NCI-H345 (cell line): ENCODE measurements around the gene NFKBIA.
"Not testable (repeated sequence)": the region's sequence is repeated elsewhere in the genome, so short reads cannot be mapped to it uniquely, and the experiment has no call there.

ENCODE experiments used
- DNase-seq: peaks from one replicate; lab custom pipeline; 2025; lab: John Stamatoyannopoulos, UW

The NFKBIA gene

GRCh38 chr14:35368139-35368460 lies 36.4 kb downstream of the NFKBIA start:
- DNase-seq, result no peak

- no peak for DNase-seq
Observed at GRCh38 chr14:35367056-35367372, 37.5 kb downstream of the NFKBIA start.

- no peak for DNase-seq
Observed at GRCh38 chr14:35366521-35366976, 38.0 kb downstream of the NFKBIA start.

DNA sequence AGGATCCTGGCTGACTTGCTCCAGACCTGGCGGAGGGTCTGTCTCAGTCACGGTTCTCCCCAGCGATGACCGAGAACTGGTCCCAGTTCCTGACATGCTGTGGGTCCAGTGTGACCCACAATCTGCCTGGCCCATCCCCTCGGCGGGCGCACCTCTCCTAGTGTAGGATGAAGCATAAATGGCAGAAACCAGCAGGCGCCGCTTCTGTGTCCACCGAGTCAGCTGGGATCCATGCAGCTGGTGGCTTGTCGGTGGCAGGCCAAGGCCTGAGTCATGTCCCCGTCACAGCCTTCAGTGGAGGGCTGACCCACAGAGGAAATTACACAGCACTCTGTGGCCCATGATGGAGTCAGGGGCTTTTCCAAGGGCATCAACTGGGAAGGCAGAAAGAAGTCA lies 38.5 kb downstream of the NFKBIA start:
- no peak for DNase-seq

DNA sequence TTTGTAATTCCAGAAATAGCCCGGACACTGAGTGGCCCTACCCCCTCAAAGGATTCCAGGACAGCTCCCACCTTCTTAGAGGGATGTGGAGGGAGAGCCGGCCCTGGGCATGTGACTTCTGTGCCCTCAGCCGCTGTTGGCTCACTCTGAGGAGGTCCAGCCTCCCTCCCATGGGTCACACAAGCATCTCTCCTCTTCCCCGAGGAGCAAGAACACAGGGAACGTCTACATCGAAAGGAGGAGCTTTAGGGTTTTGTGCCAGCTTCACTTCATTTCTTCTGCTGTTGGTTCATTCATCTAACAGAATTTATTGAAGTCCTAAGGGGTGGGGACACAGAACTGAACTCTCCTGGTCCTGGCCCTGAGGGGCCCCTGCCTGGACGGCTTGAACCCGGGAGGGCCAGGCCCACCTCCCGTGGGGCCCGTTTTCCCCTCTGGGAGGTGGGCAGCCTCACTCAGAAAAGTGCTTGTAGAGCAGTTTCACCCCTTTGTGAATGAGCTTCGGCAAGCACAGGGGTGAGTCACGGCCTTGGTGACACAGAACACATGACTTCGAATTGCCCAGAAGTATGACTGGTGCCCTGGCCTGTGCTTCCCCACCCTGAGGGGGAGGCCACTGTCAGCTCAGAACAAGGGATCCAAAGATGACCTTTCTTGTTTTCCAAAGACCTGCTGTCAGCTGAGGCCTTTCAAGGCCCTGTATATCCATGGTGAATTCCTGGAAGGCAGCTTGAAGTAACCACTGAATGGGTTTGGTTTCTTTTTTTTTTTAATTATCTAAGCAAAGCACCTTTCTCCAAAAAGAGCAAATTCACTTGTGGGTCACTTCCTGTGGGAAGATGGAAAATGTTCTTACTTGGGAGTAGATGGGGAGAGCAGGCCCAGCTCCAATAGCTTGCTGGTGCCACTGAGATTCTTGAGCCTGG lies 39.2 kb downstream of the NFKBIA start:
- no peak for DNase-seq

DNA sequence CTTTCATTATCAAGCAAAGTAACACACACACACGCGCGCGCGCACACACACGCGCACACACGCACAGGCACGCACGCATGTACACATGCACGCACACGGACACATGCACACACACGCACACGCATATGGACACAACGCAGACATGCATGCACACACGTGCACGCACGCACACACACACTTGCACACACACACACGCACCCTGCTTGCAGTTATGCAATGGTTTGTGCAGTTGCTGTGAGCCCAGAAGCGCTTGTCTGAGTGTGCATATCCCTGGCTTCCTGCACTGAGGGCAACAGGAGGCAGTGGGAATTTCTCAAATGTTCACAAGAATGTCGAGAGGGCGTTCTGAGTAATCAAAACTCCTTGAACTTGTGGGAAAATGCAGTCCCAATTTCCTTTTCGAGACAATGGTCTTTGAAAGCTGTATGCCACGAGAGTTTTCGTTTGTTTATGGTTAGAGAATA lies 41.6 kb downstream of the NFKBIA start:
- no peak for DNase-seq

DNA sequence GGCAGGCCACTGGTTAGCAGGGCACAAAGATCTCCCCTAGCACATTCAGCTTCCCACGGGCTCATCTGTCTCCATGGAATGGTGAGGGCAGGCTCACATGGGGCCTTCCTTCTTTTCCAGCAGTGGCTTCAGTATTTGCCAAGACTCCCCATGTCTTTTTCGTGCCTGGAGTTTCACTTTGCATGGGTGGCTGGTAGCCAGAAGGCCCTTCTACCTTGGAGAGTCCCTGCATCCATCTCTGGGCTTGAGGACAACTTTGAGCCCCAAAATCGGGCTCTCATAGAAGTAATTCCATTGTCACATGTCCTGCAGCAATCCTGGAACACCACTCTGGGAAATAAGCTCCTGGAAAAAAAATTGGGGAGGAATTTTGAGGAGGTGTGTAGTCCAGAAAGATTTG lies 42.1 kb downstream of the NFKBIA start:
- no peak for DNase-seq

GRCh38 chr14:35361141-35361480 lies 43.4 kb downstream of the NFKBIA start:
- no peak for DNase-seq

GRCh38 chr14:35359655-35360054 lies 44.9 kb downstream of the NFKBIA start:
- not testable (repeated sequence) for DNase-seq

- no peak for DNase-seq
Observed at GRCh38 chr14:35355981-35356841, 48.3 kb downstream of the NFKBIA start.

GRCh38 chr14:35355235-35355634 lies 49.3 kb downstream of the NFKBIA start:
- DNase-seq, result not testable (repeated sequence)

DNA sequence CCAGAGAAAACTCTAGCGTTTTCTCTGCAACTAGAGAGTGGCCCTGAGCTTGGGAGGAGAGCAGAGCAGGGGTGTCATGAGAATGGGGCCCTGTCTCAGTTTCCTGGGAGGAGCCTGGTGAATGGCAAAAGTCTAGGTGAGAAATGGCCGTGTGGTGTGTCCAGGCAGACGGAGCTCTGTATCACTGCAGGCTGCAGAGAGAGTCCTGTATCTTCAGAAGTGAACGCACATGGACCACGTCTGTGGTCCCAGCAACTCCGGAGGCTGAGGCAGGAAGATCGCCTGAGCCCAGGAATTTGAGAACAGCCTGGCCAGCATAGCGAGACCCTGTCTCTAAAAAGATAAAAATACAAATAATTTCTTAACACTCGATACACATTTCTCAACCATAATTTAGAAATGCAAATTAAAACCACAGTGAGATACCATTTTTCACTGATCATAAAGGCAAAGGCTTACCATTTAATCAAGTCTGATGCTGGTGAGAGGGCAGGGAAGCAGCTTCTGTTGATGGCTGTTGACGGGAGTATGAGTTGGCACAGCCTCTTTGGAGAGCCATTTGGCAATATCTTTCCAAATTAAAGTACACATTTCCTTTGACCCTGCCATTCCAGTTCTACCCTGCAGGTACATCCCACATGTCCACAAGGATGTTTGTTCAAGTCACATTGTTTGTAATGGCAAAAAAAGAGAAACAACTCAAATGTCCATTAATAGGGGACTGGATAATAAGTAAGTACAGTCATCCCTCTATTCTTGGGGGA lies 51.0 kb downstream of the NFKBIA start:
- no peak for DNase-seq

- DNase-seq, result no peak
Observed at GRCh38 chr14:35352274-35353233, 52.0 kb downstream of the NFKBIA start.

- no peak for DNase-seq
Observed at GRCh38 chr14:35351897-35352273, 52.7 kb downstream of the NFKBIA start.
